Erythroblast (primary cell): ENCODE data around the gene BCKDK.

Experiments used
- GATA1 ChIP-seq: IDR thresholded peaks from 2 replicates; pipeline ENCODE4 v1.6.1; 2011; ENCODE audit warnings: low read depth, mild to moderate bottlenecking, control low read depth, low read length, moderate library complexity
- POLR2A ChIP-seq: IDR thresholded peaks from 2 replicates; pipeline ENCODE4 v1.6.1; 2011; ENCODE audit warnings: mild to moderate bottlenecking, low read length

- TF ChIP-seq POLR2A: no peak
- TF ChIP-seq GATA1: no peak
Observed at GRCh38 chr16:31111881-31112466, 3.8 kb downstream of the BCKDK start.
